Right lung (tissue), 5 donors: ENCODE results near the gene LRMDA. TPM values are rescaled to one million over a fixed set of nuclear protein-coding genes. Genes with fewer than 3 reads are reported as not detected.
"Not testable (repeated sequence)": the region's sequence is repeated elsewhere in the genome, so short reads cannot be mapped to it uniquely, and the experiment has no call there.

ENCODE experiments used
- DNase-seq, 2 donors: peaks; one replicate each; pipeline ENCODE4 v3.0.0-alpha.2; 2013
- polyA plus RNA-seq, 5 donors: library from polyadenylated mRNA; unstranded; fragments of 120-200 nt; gene quantifications; one replicate each; pipeline versions ENCODE4 v1.2.1 to v1.2.3, GENCODE V29; 2013; ENCODE audit warnings: inconsistent platforms in 1 of 5, low replicate concordance in 1 of 5; ENCODE audit not compliant: insufficient read length in 5 of 5, insufficient read depth in 1 of 5

LRMDA gene
- polyA plus RNA-seq, 5 donors, result 13.4 to 23.1 (median 19.1) TPM

DNA sequence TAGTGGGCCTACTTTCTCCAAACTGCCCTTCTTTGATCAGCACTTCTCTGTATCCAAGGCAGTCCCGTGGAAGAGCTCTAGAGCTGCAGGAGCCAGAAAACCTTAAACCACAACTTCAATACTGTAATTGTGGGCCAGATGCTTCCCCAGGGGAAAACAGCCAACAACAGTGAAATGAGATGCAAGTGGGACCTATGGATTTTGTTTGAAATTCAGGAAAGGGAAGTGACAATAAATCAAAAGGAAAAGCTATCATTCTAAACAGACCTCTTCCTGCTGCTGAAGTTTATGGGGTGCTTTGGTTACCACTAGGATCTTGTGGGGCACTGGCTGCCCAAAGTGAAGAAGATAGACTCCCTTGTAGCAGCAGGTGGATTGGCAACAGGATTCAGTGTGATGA is 1031.7 kb downstream of the LRMDA start:
- no peak for DNase-seq

DNA sequence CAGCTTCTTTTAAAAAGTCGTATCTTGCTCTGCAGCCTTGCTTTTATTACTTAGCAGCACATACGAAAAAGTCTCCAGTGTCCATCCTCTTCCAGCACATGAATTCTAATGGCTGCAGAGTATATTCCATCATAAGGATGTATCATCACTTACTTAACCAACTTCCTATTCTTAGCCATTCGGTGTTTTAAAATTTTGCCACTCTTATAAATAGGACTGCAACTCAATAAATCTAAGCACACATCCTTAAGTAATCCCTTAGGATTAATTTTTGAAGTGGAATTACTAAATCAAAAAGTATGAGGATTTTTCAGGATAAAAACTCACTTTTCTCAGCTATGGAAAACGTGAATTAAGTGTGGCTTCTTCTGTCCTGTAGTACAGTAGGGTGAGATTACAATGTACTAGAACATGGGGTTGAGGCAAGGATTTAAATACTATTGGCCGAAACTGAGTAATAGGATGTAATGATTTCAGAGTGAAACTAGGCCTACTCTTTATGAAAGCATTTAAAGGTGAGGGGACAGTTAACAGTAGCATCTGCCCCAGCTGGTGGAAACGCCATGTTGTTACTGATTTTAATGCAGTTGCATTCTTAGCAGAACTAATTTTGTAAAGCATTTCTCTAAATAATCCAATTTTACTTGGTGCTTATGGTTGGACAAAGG is 1035.5 kb downstream of the LRMDA start:
- DNase-seq, result no peak

DNA sequence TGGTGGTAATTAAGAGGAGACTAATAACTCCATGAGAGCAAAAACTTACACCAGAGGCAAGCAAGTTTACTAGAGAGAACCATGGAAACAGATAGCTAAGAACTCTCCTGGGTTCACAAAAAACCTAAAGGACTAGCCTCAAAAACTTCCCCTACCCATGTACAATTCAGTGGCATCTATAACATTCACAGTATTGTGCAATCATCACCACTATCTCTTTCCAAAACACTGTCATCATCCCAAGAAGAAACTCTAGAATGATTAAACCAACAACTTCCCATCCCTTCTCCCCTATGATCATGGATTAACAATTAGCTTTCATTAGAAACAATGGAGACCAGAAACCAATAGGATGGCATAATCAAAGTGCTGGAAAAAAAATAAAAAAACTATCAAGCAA is 1038.3 kb downstream of the LRMDA start:
- DNase-seq, result no peak

DNA sequence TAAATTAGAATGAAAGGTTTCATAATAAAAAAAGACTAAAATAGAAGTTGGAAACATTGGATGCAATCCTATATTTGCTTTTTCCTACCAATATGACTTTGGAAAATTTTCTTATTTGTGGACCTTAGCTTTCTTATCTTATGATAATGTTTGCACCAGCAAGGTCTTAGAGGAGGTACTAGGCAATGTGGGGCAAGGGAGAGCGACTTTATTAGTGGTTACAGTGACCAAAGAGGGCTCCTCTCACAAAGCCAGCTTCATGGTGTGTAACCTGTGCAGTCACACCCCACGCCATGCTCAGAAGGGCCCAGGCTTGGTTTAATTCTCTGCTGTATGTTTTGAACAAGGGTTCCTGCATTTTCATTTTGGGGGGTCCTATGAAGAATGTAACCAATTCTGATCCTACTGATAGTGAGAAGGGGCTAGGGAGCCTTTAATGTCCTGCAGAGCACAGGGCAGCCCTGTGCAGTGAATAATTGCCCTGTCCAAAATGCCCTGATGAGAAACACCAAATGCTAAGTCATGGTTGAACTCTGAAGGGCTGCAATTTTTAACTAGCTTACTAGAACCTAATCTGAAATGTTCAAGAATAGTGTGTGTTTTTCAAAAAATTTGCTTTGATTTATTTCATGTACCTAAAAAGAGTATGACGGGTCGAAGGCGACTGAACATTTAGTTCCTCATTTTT is 1047.8 kb downstream of the LRMDA start:
- no peak for DNase-seq

DNA sequence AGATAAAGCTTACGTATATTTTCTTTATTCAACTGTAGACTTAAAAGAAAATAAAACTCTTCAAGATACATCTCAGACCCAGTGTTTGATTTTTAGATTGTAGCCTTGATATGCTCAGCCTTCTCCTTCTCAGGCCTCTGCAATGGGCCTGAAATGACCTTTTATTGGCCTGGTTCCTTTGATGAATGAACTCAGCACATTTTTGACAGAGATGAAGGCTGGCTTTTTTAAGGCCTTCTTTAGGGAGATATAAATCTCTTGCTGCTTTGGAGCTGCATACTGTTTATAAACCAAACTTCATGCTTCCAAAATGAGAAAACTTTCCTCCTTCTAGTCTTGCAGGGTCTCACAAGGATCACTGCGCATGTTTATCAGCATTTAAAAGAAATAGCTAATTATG is 1049.8 kb downstream of the LRMDA start:
- DNase-seq, result no peak

DNA sequence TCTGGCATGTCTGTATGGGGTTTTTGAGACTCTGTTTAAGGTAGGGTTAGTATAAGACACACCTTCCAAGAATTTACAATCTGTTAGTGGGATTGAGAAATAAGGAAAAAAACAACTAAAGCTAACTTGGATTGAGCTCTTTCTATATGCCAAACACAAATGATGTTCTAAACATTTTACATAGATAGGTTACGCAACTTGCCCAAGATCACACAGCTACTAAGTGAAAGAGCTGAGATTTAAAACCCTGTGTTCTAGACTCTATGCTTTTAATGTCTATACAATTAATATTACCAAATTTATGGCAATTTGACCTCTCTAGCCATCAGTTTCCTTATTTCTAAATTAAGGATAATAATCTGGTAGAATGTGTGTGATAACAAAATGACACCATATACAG is 1056.2 kb downstream of the LRMDA start:
- DNase-seq, result no peak

DNA sequence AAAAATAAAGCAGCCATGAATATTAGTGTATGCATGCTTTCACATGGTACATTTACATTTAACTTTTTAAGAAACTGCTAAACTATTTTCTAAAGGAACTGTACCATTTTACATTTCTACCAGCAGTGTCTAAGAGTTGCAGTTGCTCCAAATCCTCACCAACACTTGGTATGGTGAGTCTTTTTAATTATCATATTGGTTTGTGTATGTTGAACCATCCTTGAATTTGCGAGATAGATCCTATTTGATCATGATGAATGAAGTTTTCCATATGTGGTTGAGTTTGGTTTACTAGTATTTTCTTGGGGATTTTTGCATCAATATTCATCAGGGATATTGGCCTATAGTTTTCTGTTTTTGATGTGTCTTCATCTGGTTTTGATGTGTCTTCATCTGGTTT is 1057.2 kb downstream of the LRMDA start:
- no peak for DNase-seq

DNA sequence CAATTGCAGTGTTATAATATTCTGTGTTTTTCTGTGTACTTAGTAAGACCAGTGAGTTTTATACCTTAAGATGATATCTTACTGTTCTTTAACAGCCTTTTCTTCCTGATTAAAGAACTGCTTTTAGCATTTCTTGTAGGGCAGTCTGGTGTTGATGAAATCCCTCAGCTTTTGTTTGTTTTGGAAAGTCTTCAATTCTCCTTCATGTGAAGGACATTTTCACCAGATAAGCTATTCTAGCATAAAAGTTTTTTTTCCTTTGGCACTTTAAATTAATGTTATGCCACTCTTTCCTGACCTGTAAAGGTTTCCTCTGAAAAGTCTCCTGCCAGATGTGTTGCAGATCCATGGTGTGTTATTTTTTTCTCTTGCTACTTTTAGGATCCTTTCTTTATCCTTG is 1059.8 kb downstream of the LRMDA start:
- DNase-seq, result peak in 1 of 2 donors; percentile 12

DNA sequence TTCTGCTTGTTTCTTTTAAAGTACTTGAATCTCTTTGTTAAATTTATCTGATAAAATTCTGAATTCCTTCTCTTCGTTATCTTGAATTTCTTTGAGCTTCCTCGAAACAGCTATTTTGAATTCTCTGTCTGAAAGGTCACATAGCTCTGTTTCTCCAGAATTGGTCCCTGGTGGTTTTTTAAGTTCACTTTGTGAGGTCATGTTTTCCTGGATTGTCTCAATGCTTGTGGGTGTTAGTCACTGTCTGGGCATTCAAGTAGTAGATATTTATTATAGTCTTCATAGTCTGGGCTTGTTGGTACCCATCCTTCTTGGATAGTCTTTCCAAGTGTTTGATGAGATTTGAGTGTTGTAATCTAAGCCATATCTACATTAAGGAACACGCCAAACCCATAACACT is 1060.6 kb downstream of the LRMDA start:
- DNase-seq, result no peak

DNA sequence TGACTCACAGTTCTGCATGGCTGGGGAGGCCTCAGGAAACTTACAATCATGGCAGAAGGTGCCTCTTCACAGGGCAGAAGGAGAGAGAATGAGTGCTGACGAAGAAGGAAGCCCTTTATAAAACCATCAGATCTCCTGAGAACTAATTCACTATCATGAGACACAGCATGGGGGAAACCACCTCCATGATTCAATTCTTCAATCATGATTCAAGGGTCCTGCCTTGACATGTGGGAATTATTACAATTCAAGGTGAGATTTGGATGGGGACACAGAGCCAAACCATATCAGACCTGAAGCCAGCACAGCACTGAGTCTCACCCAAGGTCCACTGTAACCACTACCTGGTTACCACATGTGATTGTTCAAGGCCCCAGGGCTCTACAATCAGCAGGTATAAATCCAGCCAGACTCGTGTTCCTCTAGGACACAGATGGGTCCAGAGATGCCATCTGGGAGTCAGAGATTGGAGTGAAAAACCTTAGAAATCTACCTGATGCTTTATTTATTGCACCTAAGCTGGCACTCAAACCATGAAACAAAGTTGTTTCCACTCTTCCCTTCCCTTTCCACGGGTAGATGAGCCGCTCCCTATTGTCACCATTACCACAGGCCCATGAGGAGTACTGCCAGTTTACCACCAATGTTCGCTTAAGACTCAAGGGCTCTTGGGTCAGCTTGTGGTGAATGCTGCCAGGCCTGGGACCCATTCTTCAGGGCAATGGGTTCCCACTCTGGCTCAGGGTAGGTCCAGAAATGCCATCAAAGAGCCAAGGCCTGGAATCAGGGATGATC is 1061.5 kb downstream of the LRMDA start:
- no peak for DNase-seq

DNA sequence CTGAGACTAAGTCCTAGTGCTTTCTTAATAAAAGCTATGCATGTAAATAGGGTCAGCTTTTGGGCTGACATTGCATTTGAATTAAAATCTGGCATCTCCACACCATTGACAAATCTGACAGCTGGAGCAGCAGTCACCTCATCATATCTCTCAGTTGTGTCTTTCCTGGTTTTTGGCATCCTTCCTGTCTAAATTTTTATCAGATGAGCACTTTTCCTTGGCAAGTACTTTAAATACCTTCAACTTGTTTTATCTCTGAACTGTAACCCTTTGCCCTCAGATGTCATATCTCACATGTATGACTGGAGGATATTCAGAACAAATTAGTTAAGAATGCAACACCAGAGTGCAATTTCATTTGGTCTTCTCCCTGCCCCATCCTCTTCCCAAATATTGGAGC is 1066.2 kb downstream of the LRMDA start:
- DNase-seq, result no peak

DNA sequence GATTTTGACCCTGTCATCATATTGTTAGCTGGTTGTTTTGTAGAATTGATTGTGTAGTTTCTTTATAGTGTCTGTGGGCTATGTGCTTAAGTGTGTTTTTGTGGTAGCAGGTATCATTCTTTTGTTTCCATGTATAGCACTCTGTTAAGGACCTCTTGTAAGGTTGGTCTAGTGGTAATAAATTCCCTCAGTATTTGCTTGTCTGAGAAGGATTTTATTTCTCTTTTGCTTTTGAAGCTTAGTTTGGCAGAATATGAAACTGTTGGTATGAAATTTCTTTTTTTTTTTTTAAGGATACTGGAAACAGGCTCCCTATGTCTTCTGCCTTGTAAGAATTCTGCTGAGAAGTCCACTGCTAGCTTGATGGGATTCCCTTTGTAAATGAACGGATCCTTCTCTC is 1073.4 kb downstream of the LRMDA start:
- DNase-seq, result no peak

DNA sequence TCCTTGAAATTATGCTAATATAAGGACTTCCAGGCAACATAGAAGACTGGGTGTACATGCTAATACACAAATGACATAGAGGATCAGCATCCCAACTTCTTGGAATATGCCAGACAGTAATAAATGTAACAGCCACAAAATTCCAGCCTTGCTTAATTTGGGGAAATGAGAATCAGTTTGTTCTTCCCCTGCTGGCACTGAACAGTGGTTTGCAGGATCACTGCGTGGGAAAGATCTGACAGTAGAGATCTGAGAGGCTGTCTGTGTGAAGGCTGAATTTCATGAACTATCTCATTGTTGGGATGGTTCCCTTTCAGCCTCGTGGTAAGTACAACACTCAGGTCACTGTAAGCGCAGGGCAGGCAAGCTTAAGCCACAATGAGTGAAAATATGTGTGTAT is 1078.0 kb downstream of the LRMDA start:
- DNase-seq, result no peak

DNA sequence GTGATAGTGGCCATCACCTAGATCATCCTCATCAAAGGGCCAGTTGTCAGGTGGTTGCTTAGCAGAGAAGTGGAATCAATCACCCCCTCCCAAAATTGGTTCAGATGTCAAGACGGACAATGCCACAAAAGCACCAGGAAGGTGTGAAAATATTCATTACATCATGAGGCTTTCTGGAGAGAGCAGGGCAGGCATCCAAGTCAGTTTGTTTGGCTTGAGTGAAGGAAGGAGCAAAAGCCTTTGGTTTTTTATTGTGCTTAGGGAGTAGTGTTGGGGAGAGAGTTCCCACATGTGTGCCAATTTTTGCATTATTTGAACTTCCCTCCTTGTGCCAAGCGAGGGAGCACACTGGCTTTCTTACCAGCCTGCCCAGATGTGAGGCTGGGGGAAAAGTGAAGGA is 1082.9 kb downstream of the LRMDA start:
- no peak for DNase-seq

DNA sequence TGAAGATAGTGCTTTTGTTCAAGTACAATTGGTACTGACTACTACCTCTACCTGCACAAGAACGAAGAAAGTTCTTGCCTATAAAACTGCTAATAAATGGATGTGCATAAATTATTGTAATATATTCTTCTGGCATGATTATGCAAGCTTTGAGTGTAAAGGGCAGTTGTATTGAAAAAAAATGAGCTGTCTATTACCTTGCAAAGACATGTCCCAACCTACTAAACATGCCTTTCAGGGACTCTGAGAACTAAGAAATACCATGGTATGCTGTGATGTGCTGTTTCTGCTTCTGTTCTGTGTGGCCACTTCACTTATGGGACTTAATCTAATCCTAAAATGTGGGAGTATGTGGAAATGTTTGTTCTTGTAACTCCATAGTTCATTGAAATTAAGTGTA is 1083.4 kb downstream of the LRMDA start:
- DNase-seq, result no peak

DNA sequence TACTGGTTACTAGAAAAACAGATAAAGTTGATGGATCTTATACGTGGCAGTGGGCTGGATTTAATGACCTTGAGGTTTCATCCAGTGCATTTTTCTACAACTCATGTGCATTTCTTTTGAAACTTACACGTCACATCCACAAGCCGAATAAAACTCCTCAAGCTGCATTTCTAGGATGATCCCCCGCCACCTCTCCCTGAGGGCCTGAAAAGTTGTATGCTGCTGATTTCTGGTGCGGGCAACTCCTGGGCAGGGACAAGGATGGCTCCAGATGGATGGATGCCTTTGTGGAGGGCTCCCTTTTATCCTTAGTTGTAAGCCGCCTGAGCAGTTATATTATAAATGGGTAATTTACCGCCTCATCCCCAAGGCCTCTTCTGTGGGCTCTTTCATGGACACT is 1091.1 kb downstream of the LRMDA start:
- no peak for DNase-seq

DNA sequence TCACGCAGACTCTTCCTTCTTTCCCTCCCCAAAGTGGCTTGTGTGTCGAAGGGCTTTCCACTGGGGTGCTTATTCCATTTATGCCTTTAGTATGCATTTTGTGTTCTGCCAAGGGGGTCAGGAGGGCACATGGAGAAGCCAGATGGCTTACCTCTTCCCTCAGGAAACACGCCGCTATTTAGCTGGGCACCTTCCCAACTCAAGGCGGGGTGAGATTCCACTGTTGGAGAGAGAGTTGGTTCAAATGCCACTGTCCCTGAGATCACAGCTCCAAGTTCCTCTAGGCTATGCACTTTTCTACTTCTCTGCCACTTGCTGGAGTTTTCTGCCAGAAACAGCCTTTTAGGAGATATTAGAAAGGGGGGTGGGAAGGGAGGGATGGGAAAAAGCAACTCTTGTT is 1091.8 kb downstream of the LRMDA start:
- peak in 1 of 2 donors; percentile 37 for DNase-seq

DNA sequence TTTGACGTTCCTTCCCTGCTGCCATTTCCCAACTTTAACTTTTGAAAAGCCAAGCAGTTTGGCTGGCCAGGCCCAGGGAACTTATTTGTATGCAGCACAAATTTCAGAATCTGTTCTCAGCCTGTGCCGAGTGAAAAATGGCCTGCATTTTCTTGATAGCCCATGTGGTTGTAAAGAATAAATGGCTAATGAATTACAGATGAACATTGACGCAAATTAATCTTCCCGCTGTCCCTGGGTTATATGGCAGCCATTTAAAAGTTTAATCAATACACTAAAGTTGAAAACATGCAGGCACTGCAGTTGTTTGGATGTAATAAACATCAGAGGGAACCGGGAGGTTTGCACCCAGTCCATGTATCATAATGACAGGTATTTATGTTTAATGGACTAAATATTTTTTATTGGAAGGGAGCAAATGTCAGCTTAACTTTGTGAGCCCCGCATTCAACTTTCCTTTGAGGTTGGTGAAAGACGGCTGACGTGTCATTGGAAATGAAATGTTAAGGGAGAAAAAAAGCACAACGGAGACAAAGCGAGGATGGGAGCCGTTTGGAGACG is 1092.4 kb downstream of the LRMDA start:
- DNase-seq, result no peak

DNA sequence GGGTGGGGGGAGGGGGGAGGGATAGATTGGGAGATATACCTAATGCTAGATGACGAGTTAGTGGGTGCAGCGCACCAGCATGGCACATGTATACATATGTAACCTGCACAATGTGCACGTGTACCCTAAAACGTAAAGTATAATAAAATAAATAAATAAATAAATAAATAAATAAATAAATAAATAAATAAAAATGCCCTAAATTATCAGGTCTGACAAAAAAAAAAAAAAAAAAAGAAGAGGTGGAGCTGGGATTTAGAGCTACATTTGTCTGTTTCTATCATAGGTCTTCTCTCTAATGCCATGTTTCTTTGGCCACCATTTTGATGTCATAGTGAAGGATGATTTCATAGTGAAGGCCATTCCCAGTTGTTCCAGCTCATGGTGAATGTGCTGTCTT is 1095.4 kb downstream of the LRMDA start:
- DNase-seq, result not testable (repeated sequence)

DNA sequence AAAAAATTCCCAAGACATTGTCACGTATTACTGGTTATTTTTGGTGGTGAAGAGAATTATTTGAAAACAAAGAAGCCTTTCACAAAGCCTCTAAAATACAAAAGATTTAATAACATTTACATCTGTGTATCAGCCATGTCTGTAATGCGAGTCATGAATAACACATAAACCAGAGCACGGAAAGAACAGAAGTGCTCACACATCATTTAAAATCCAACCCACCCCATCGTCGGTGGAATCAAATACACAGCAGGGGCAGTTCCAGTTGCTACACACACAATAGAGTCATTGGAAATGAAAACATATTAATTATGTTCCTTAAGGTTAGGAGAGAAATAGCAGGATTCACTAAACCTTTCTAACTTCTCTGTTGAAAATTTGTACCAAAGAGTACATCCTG is 1108.9 kb downstream of the LRMDA start:
- DNase-seq, result no peak

DNA sequence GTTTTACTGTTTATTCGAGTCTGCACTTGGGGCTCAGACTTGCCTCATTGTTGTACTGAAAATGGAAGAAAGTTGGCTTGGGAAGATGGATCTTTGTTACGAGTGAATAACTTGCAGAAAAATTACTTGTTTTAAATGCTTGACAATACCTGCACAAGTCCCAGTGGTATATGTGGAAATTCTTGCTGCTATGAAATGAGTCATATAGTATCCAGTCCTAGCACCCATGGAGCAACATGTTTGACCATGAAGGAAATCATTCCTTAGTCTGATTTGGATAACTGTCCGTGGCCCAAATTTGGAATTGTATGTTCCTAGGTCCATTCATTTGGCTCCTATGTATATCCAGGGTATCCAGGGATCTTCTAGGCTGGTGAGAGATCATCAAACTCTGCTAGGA is 1109.4 kb downstream of the LRMDA start:
- DNase-seq, result no peak

DNA sequence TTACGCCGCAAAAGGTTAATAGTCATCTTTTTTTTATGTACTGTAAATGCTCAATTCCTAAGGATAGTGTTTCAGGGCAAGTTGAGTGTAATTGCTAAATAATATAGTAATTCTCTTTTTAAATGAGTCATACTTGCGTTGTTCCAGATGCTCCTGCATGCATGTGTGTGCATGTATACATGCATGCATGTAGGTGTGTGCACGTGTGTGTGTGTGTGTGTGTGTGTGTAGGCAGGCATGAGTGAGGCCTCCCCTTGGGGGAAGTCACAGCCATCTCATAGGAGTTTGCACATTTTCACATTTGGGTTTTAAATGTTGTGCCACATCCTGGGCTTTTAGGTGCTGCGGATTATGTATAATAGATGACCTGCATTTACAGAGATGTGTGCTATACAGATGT is 1110.4 kb downstream of the LRMDA start:
- DNase-seq, result no peak
